Endothelial cell of umbilical vein (primary cell): ENCODE measurements around the gene RMDN2. TPM values are rescaled to one million over a fixed set of nuclear protein-coding genes. Genes with fewer than 3 reads are reported as not detected.

Source experiments
- BruUV-seq: library from RNA; stranded (reverse); fragments of 400-500 nt; replicated peaks from 2 replicates; lab custom pipeline; 2021; lab: Mats Ljungman, UMichigan
- CTCF ChIA-PET: fragments of 300-600, 350-600 bp; sonication (Branson Sonifier 250); formaldehyde crosslinking; loops from one replicate; lab custom pipeline; 2021; ENCODE audit warnings: antibody characterized with exemption, inconsistent platforms; lab: Charles Lee
- POLR2A ChIA-PET: fragments of 300-600, 350-600 bp; sonication (Branson Sonifier 250); formaldehyde crosslinking; loops from one replicate; lab custom pipeline; 2021; ENCODE audit warnings: antibody characterized with exemption, inconsistent platforms; lab: Charles Lee
- DNase-seq: peaks from one replicate; pipeline ENCODE4 v3.0.0-alpha.2; 2011; ENCODE audit warnings: low read depth, low spot score
- FAIRE-seq: peaks from 2 replicates; lab custom pipeline; 2011; peaks lifted over from hg19 to GRCh38; lab: Jason Lieb, UNC
- H2AFZ ChIP-seq: 2 replicates; pipeline ENCODE4 v1.6.0; 2012; ENCODE audit warnings: low read depth, low read length, control low read depth, inconsistent platforms
- H3K27ac ChIP-seq: 2 replicates; pipeline ENCODE4 v1.5.1; 2011; ENCODE audit warnings: low read depth, mild to moderate bottlenecking, control low read depth, low read length, moderate library complexity; ENCODE audit not compliant: insufficient read depth
- H3K27me3 ChIP-seq, 2 experiments: 2 replicates each; pipeline versions ENCODE4 v1.6.0 to v1.6.1; 2011; ENCODE audit warnings: low read length in 2 of 2, mixed read lengths in 1 of 2; ENCODE audit not compliant: control insufficient read depth in 2 of 2, insufficient read depth in 2 of 2
- H3K36me3 ChIP-seq, 2 experiments: 2 replicates in 1 of 2; 3 replicates in 1 of 2; pipeline ENCODE4 v1.5.1; 2011; ENCODE audit warnings: low read length in 2 of 2, mild to moderate bottlenecking in 1 of 2, moderate library complexity in 1 of 2; ENCODE audit not compliant: control insufficient read depth in 2 of 2, insufficient read depth in 2 of 2; ENCODE audit errors: extremely low read depth in 1 of 2
- H3K4me1 ChIP-seq: 3 replicates; pipeline ENCODE4 v1.5.1; 2011; ENCODE audit warnings: mild to moderate bottlenecking, low read length; ENCODE audit not compliant: control insufficient read depth, insufficient read depth; ENCODE audit errors: extremely low read depth
- H3K4me2 ChIP-seq: 2 replicates; pipeline ENCODE4 v1.6.1; 2011; ENCODE audit warnings: low read length, control low read depth, mixed read lengths; ENCODE audit not compliant: insufficient read depth
- H3K4me3 ChIP-seq, 3 experiments: fragments of 200-600 bp in 1 of 3; sonication (generic), shearing (Covaris generic) in 1 of 3; replicated peaks in 1 of 3; 2 replicates each; pipeline ENCODE4 v1.5.1; 2011 to 2016; ENCODE audit warnings: control low read depth in 3 of 3, low read length in 3 of 3, mild to moderate bottlenecking in 2 of 3, inconsistent platforms in 1 of 3, low read depth in 1 of 3, moderate library complexity in 1 of 3; ENCODE audit not compliant: insufficient read depth in 1 of 3
- H3K79me2 ChIP-seq: 2 replicates; pipeline ENCODE4 v1.6.0; 2012; ENCODE audit warnings: low read length, inconsistent platforms; ENCODE audit not compliant: control insufficient read depth, insufficient read depth
- H3K9ac ChIP-seq: replicated peaks from 2 replicates; pipeline ENCODE3; 2011; ENCODE audit warnings: low read length, control low read depth; ENCODE audit not compliant: insufficient read depth; ENCODE audit errors: extremely low read depth
- H3K9me1 ChIP-seq: replicated peaks from 3 replicates; pipeline ENCODE4 v1.6.0; 2011; ENCODE audit warnings: mild to moderate bottlenecking, low read length; ENCODE audit not compliant: control insufficient read depth, insufficient read depth; ENCODE audit errors: extremely low read depth
- H3K9me3 ChIP-seq: replicated peaks from 2 replicates; pipeline ENCODE4 v1.5.1; 2012; ENCODE audit warnings: low read length, inconsistent platforms; ENCODE audit not compliant: control insufficient read depth, insufficient read depth
- H4K20me1 ChIP-seq: replicated peaks from 2 replicates; pipeline ENCODE3; 2011; ENCODE audit warnings: mild to moderate bottlenecking, low read length; ENCODE audit not compliant: control insufficient read depth, insufficient read depth; ENCODE audit errors: extremely low read depth
- EZH2 ChIP-seq: IDR thresholded peaks from 2 replicates; pipeline ENCODE4 v1.6.1; 2012; ENCODE audit warnings: borderline replicate concordance, low read depth, mild to moderate bottlenecking, moderate library complexity, low read length, inconsistent platforms; ENCODE audit not compliant: severe bottlenecking
- FOS ChIP-seq: IDR thresholded peaks from 2 replicates; pipeline ENCODE4 v1.6.1; 2011; ENCODE audit warnings: mild to moderate bottlenecking, low read length, moderate library complexity, borderline replicate concordance; ENCODE audit not compliant: insufficient read depth
- GATA2 ChIP-seq: IDR thresholded peaks from 2 replicates; pipeline ENCODE4 v1.7.0; 2011; ENCODE audit warnings: low read depth, mild to moderate bottlenecking, moderate library complexity, mixed read lengths, low read length; ENCODE audit not compliant: insufficient read length, insufficient read depth
- JUN ChIP-seq: IDR thresholded peaks from 2 replicates; pipeline ENCODE4 v1.6.1; 2011; ENCODE audit warnings: borderline replicate concordance, low read depth; ENCODE audit not compliant: insufficient read length, insufficient read depth
- MYC ChIP-seq: IDR thresholded peaks from one replicate; pipeline ENCODE4 v1.6.1; 2011; ENCODE audit warnings: mild to moderate bottlenecking, low read depth, low read length
- POLR2A ChIP-seq: IDR thresholded peaks from 2 replicates; pipeline ENCODE4 v1.6.1; 2012; ENCODE audit warnings: low read depth, mild to moderate bottlenecking, control low read depth, low read length
- POLR2AphosphoS5 ChIP-seq: IDR thresholded peaks from 2 replicates; pipeline ENCODE4 v1.6.1; 2012; ENCODE audit warnings: low read depth, mild to moderate bottlenecking, control low read depth, low read length, moderate library complexity; ENCODE audit not compliant: insufficient read depth
- dilution Hi-C: fragments of 300-500 bp; cut with MboI; formaldehyde crosslinking; loops from one replicate; pipeline ENCODE4 v1.15.0; 2019; ENCODE audit warnings: low sequenced_read_pairs; ENCODE audit not compliant: extremely low pct_ligation_motif_present
- intact Hi-C: fragments of 100-400 bp; cut with micrococcal nuclease; formaldehyde crosslinking; loops from one replicate; pipeline ENCODE4 v1.10.0; 2022
- polyA plus RNA-seq, 4 experiments: library from polyadenylated mRNA; depleted of rRNA in 3 of 4; stranded (reverse) in 3 of 4; unstranded in 1 of 4; fragments of >200 nt; gene quantifications; 2 replicates each; pipeline versions ENCODE4 v1.2.1 to v1.2.3, GENCODE V29; 2011 to 2012; ENCODE audit warnings: missing spikeins in 1 of 4
- total RNA-seq: library from RNA; stranded (reverse); gene quantifications from 2 replicates; pipeline ENCODE4 v1.2.3, GENCODE V29; 2021
- TF ChIP-seq, protein P1 (sequence below): IDR thresholded peaks from 2 replicates; pipeline ENCODE4 v1.6.1; 2011; ENCODE audit not compliant: insufficient read depth, insufficient read length
- TF ChIP-seq, protein P2 (sequence below), 2 donors: IDR thresholded peaks; 1 replicate in 1 of 2; 2 replicates in 1 of 2; pipeline ENCODE4 v1.5.1; 2011; ENCODE audit warnings: low read length in 2 of 2, mild to moderate bottlenecking in 2 of 2, moderate library complexity in 2 of 2, control low read depth in 1 of 2, inconsistent platforms in 1 of 2, low read depth in 1 of 2; ENCODE audit not compliant: insufficient read depth in 1 of 2; ENCODE audit errors: extremely low read depth in 1 of 2

RMDN2 gene
- total and polyA plus RNA-seq, 2 donors (not counting 3 experiments of a cell fraction or from before 2014, with no cell fraction given): 0.97 to 2.8 TPM

DNA sequence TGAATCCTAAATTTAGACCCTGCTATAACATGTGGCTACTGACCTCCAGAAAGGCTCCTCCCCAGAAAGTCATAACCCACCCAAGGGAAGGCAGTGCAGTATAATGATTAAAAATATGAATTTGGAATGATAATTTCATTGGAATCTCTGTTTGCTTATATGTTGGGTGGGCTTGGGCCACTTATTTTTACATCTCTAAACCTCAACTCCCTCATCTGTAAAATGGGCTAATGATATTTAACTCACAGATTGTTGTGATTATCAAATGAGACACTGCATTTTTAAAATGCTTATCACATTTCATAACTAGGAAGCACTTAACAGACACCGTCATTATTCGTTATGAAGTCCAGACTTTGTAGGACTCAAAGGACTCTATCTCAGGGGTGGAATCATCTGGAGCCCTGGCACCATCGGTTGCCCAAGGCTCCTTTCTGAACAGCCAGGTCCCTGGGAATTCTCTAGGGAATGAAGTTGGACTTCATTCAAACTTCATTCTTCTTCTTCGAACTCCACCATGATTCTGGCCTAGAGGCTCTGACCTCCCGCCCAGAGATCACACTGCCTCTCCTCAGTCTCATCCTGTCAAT is 33.1 kb upstream of the RMDN2 start:
- no peak for DNase-seq
- no peak for TF ChIP-seq MYC
- no peak for TF ChIP-seq POLR2A
- TF ChIP-seq POLR2AphosphoS5: no peak
- no peak for TF ChIP-seq GATA2
- Histone ChIP-seq H3K79me2 (no peaks in the 10 kb centered on the region), H3K4me1 (no peaks in the 10 kb centered on the region), H3K4me3 (no peak overlapping the region), H3K9me1 (no peaks in the 10 kb centered on the region), H3K9me3 (no peaks in the 10 kb centered on the region), H2AFZ (peak overlapping the region; percentile 30), H4K20me1 (no peaks in the 10 kb centered on the region), H3K27ac (no peak overlapping the region), H3K4me2 (no peak overlapping the region), H3K27me3 (no peaks in the 10 kb centered on the region), H3K9ac (no peak overlapping the region), H3K36me3 (no peaks in the 10 kb centered on the region)
- CTCF ChIA-PET: interaction anchor here (0.6 to 5.0 kb wide), 12 partner anchors 9 to 549 kb away, joined by 3 to 51 read pairs (median 5); no protein-coding TSS in a partner anchor
- FAIRE-seq: no peak
- POLR2A ChIA-PET: no interaction called here
- intact Hi-C loops (loop anchor here (1.0 to 5.0 kb wide), 4 partner anchors 383 to 724 kb away; no protein-coding TSS in a partner anchor), dilution Hi-C loops (no loop called here)
- BruUV-seq: no TSS peak

DNA sequence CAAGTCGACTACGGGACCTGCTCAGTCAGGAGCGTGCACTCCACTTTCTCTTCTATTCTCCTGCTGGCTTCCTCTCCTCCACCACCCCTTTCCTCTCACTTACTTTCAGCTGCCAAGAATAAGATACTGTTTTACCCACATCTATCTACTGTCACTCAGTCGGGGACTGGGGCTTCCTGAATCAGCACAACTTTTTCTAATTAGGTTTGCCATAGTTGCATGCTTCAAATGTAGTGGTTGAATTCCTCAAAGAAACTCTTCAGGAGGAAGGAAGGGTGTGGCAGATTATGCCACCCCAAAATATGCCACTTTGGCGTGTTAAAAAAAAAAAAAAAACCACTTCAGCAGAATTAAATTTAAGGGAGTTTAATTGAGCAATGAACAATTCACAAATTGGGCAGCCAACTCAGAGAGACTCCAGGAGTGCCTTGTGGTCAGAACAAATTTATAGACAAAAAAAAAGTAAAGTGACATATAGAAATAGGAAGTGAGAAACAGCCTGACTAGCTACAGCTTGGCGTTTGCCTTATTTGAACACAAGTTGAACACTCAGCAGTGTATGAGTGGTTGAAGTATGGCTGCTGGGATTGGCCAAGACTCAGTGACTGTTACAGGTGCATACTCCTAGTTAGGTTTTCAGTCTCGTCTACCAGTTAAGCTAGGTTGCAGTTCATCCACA is 32.5 kb upstream of the RMDN2 start:
- Histone ChIP-seq H4K20me1 (no peaks in the 10 kb centered on the region), H3K36me3 (no peaks in the 10 kb centered on the region), H3K4me1 (no peaks in the 10 kb centered on the region), H3K9ac (no peak overlapping the region), H3K4me2 (no peak overlapping the region), H3K27me3 (no peaks in the 10 kb centered on the region), H2AFZ (peak overlapping the region; percentile 30), H3K27ac (no peak overlapping the region), H3K9me1 (no peaks in the 10 kb centered on the region), H3K4me3 (no peak overlapping the region), H3K79me2 (no peaks in the 10 kb centered on the region), H3K9me3 (no peaks in the 10 kb centered on the region)
- ChIA-PET POLR2A (interaction anchor here (0.6 kb wide), 1 partner anchor 606 kb away, joined by 6 read pairs; no protein-coding TSS in a partner anchor), CTCF (interaction anchor here (0.6 to 2.6 kb wide), 2 partner anchors 15 to 496 kb away, joined by 3 to 19 read pairs; no protein-coding TSS in a partner anchor)
- FAIRE-seq (peak; percentile 50), DNase-seq (peak; percentile 25)
- intact Hi-C loops: loop anchor here (5.0 kb wide), 1 partner anchor 480 kb away; no protein-coding TSS in a partner anchor
- dilution Hi-C loops: no loop called here
- TF ChIP-seq, protein P1, sequence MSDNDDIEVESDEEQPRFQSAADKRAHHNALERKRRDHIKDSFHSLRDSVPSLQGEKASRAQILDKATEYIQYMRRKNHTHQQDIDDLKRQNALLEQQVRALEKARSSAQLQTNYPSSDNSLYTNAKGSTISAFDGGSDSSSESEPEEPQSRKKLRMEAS: no peak
- no peak for TF ChIP-seq POLR2A
- TF ChIP-seq, protein P2, sequence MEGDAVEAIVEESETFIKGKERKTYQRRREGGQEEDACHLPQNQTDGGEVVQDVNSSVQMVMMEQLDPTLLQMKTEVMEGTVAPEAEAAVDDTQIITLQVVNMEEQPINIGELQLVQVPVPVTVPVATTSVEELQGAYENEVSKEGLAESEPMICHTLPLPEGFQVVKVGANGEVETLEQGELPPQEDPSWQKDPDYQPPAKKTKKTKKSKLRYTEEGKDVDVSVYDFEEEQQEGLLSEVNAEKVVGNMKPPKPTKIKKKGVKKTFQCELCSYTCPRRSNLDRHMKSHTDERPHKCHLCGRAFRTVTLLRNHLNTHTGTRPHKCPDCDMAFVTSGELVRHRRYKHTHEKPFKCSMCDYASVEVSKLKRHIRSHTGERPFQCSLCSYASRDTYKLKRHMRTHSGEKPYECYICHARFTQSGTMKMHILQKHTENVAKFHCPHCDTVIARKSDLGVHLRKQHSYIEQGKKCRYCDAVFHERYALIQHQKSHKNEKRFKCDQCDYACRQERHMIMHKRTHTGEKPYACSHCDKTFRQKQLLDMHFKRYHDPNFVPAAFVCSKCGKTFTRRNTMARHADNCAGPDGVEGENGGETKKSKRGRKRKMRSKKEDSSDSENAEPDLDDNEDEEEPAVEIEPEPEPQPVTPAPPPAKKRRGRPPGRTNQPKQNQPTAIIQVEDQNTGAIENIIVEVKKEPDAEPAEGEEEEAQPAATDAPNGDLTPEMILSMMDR (IDR thresholded peaks at IDR 0.05; ENCODE audit: extremely low read depth in 1 of 2, insufficient read depth in 1 of 2, low read depth in 1 of 2, low read length in 2 of 2): no peak
- TF ChIP-seq POLR2AphosphoS5: no peak
- no peak for TF ChIP-seq JUN
- no peak for TF ChIP-seq FOS
- no peak for TF ChIP-seq EZH2
- no peak for TF ChIP-seq MYC
- TF ChIP-seq GATA2: no peak
- BruUV-seq: no TSS peak
